ENCODE measurements around the gene SRRM2.
A peak's percentile ranks its signal among the peaks of the same experiment; 100 is the strongest.
"Not testable (repeated sequence)": the region's sequence is repeated elsewhere in the genome, so short reads cannot be mapped to it uniquely, and the experiment has no call there.

The SRRM2 gene

GRCh38 chr16:2720064-2720457 is 32.4 kb upstream of the SRRM2 start, which contains the start of gene PRSS27:
TSS of gene PRSS27 (minus strand) at chr16:2720224. CDS start at chr16:2720160, 64 bp downstream.
- H3K36me3 ChIP-seq (ENCODE audit: insufficient read depth, low read length) = no peaks in the 10 kb centered on the region

GRCh38 chr16:2720719-2721633 is 31.5 kb upstream of the SRRM2 start:
- no peaks in the 10 kb centered on the region for H3K9me3 ChIP-seq (ENCODE audit: control insufficient read depth, insufficient read depth, low read length)
- H3K36me3 ChIP-seq (ENCODE audit: insufficient read depth, low read length) = no peaks in the 10 kb centered on the region
- H3K4me1 ChIP-seq (ENCODE audit: insufficient read depth, low read length) = peaks cover 2% of the 10 kb centered on the region; the same call in 1 of the 2 replicates
- peak overlapping the region; percentile 73 for H3K9ac ChIP-seq (ENCODE audit: low read depth, low read length)

More at GRCh38 chr16:2720064-2720457, 32.4 kb upstream of the SRRM2 start, which contains the start of gene PRSS27:
- Histone ChIP-seq H3K9me3 (ENCODE audit: control insufficient read depth, insufficient read depth, low read length) (no peaks in the 10 kb centered on the region), H3K9ac (ENCODE audit: low read depth, low read length) (peak within 1 kb of the TSS; percentile 73), H3K4me1 (ENCODE audit: insufficient read depth, low read length) (peaks cover 2% of the 10 kb centered on the region; the same call in 1 of the 2 replicates)

- H3K9me3 ChIP-seq (ENCODE audit: control insufficient read depth, insufficient read depth, low read length); H3K36me3 ChIP-seq (ENCODE audit: insufficient read depth, low read length): not testable (repeated sequence)
- peak overlapping the region; percentile 45 for H3K9ac ChIP-seq (ENCODE audit: low read depth, low read length)
These were observed 30.7 kb upstream of the SRRM2 start for GRCh38 chr16:2721634-2722173.

GRCh38 chr16:2724088-2724676 is 28.3 kb upstream of the SRRM2 start:
- Histone ChIP-seq H3K9ac (ENCODE audit: low read depth, low read length) (no peak overlapping the region), H3K9me3 (ENCODE audit: control insufficient read depth, insufficient read depth, low read length) (no peaks in the 10 kb centered on the region), H3K4me1 (ENCODE audit: insufficient read depth, low read length) (peaks cover 2% of the 10 kb centered on the region; the same call in 1 of the 2 replicates), H3K36me3 (ENCODE audit: insufficient read depth, low read length) (no peaks in the 10 kb centered on the region)

More at GRCh38 chr16:2721634-2722173, 30.7 kb upstream of the SRRM2 start:
- H3K4me1 ChIP-seq (ENCODE audit: insufficient read depth, low read length) = not testable (repeated sequence)

- Histone ChIP-seq H3K9ac (ENCODE audit: low read depth, low read length) (no peak overlapping the region), H3K36me3 (ENCODE audit: insufficient read depth, low read length) (no peaks in the 10 kb centered on the region), H3K9me3 (ENCODE audit: control insufficient read depth, insufficient read depth, low read length) (no peaks in the 10 kb centered on the region), H3K4me1 (ENCODE audit: insufficient read depth, low read length) (peaks cover 2% of the 10 kb centered on the region; the same call in 1 of the 2 replicates)
These were observed 27.6 kb upstream of the SRRM2 start for GRCh38 chr16:2724816-2725348.

GRCh38 chr16:2726923-2727322 is 25.5 kb upstream of the SRRM2 start:
- Histone ChIP-seq H3K9ac (ENCODE audit: low read depth, low read length) (no peak overlapping the region), H3K36me3 (ENCODE audit: insufficient read depth, low read length) (no peaks in the 10 kb centered on the region), H3K4me1 (ENCODE audit: insufficient read depth, low read length) (peaks cover 2% of the 10 kb centered on the region; the same call in 1 of the 2 replicates), H3K9me3 (ENCODE audit: control insufficient read depth, insufficient read depth, low read length) (no peaks in the 10 kb centered on the region)

- H3K4me1 ChIP-seq (ENCODE audit: insufficient read depth, low read length) = no peaks in the 10 kb centered on the region
- no peaks in the 10 kb centered on the region for H3K9me3 ChIP-seq (ENCODE audit: control insufficient read depth, insufficient read depth, low read length)
- H3K36me3 ChIP-seq (ENCODE audit: insufficient read depth, low read length) = no peaks in the 10 kb centered on the region
- H3K9ac ChIP-seq (ENCODE audit: low read depth, low read length) = no peak overlapping the region
These were observed 24.4 kb upstream of the SRRM2 start for GRCh38 chr16:2728034-2728433.

GRCh38 chr16:2734844-2735515 is 17.5 kb upstream of the SRRM2 start:
- H3K9me3 ChIP-seq (ENCODE audit: control insufficient read depth, insufficient read depth, low read length) = no peaks in the 10 kb centered on the region
- H3K4me1 ChIP-seq (ENCODE audit: insufficient read depth, low read length) = peaks cover 6% of the 10 kb centered on the region; the same call in 1 of the 2 replicates
- no peak overlapping the region for H3K9ac ChIP-seq (ENCODE audit: low read depth, low read length)
- H3K36me3 ChIP-seq (ENCODE audit: insufficient read depth, low read length) = no peaks in the 10 kb centered on the region

- Histone ChIP-seq H3K9me3 (ENCODE audit: control insufficient read depth, insufficient read depth, low read length) (no peaks in the 10 kb centered on the region), H3K4me1 (ENCODE audit: insufficient read depth, low read length) (peaks cover 6% of the 10 kb centered on the region; the same call in 1 of the 2 replicates), H3K36me3 (ENCODE audit: insufficient read depth, low read length) (no peaks in the 10 kb centered on the region), H3K9ac (ENCODE audit: low read depth, low read length) (no peak overlapping the region)
These were observed 15.8 kb upstream of the SRRM2 start for GRCh38 chr16:2736476-2737237.

- no peak overlapping the region for H3K9ac ChIP-seq (ENCODE audit: low read depth, low read length)
- no peaks in the 10 kb centered on the region for H3K9me3 ChIP-seq (ENCODE audit: control insufficient read depth, insufficient read depth, low read length)
- no peaks in the 10 kb centered on the region for H3K36me3 ChIP-seq (ENCODE audit: insufficient read depth, low read length)
- peaks cover 6% of the 10 kb centered on the region; the same call in 1 of the 2 replicates for H3K4me1 ChIP-seq (ENCODE audit: insufficient read depth, low read length)
These were observed 15.2 kb upstream of the SRRM2 start for GRCh38 chr16:2737238-2737605.

- peaks cover 6% of the 10 kb centered on the region; the same call in 1 of the 2 replicates for H3K4me1 ChIP-seq (ENCODE audit: insufficient read depth, low read length)
- no peak overlapping the region for H3K9ac ChIP-seq (ENCODE audit: low read depth, low read length)
- H3K9me3 ChIP-seq (ENCODE audit: control insufficient read depth, insufficient read depth, low read length) = no peaks in the 10 kb centered on the region
- H3K36me3 ChIP-seq (ENCODE audit: insufficient read depth, low read length) = no peaks in the 10 kb centered on the region
These were observed 14.5 kb upstream of the SRRM2 start for GRCh38 chr16:2737895-2738418.

- no peak overlapping the region for H3K9ac ChIP-seq (ENCODE audit: low read depth, low read length)
These were observed 13.8 kb upstream of the SRRM2 start for GRCh38 chr16:2738615-2739014.

More at GRCh38 chr16:2738615-2739014, 13.8 kb upstream of the SRRM2 start:
- no peaks in the 10 kb centered on the region for H3K36me3 ChIP-seq (ENCODE audit: insufficient read depth, low read length)
- H3K4me1 ChIP-seq (ENCODE audit: insufficient read depth, low read length) = peaks cover 6% of the 10 kb centered on the region; the same call in 1 of the 2 replicates
- H3K9me3 ChIP-seq (ENCODE audit: control insufficient read depth, insufficient read depth, low read length) = no peaks in the 10 kb centered on the region
